Measurements from ENCODE around the gene WDR20.
"Not testable (repeated sequence)": the region's sequence is repeated elsewhere in the genome, so short reads cannot be mapped to it uniquely, and the experiment has no call there.

WDR20 gene, protein sequence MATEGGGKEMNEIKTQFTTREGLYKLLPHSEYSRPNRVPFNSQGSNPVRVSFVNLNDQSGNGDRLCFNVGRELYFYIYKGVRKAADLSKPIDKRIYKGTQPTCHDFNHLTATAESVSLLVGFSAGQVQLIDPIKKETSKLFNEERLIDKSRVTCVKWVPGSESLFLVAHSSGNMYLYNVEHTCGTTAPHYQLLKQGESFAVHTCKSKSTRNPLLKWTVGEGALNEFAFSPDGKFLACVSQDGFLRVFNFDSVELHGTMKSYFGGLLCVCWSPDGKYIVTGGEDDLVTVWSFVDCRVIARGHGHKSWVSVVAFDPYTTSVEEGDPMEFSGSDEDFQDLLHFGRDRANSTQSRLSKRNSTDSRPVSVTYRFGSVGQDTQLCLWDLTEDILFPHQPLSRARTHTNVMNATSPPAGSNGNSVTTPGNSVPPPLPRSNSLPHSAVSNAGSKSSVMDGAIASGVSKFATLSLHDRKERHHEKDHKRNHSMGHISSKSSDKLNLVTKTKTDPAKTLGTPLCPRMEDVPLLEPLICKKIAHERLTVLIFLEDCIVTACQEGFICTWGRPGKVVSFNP

DNA sequence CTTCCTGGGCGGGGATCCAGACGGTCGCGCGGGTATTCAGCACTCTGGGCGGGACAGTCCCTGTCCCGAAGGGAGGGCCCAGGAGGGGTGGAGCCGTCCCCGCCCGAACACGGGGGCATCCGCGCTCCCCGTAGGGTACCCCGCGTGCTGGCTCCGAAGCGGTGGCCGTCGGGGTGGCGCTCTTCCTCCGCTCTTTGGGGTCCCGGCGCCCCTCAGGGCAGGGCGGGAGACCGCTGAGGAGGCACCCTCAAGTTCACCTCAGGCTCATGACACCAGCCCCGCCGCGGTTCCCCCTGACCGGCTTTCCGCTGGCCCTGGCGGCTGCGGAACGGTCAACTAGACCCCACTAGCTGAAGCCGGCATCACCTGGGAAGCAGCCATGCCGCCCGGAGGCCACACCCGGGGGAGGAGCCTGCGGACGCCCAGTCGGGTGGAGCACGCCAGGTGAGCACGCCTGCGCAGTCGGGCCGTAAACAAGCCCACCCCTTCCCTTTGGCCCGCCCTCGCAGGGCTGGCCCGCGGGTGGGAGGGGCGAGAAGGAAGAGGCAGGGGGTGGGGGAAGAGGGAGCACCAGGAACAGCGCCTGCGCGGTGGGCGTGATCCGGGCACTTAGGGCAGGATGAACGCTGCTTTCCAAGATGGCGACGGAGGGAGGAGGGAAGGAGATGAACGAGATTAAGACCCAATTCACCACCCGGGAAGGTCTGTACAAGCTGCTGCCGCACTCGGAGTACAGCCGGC, at the start of gene WDR20:
TSS of gene WDR20 (plus strand) at position 612 of the 741 bp plus-strand sequence. CDS start at position 639, 27 bp downstream.
- peak; percentile 99 for DNase-seq

GRCh38 chr14:102090713-102091112, 49.0 kb upstream of the WDR20 start:
- no peak for DNase-seq

- DNase-seq = no peak
Measured at GRCh38 chr14:102092806-102093205, 46.9 kb upstream of the WDR20 start.

GRCh38 chr14:102094101-102094500, 45.6 kb upstream of the WDR20 start:
- no peak for DNase-seq

DNA sequence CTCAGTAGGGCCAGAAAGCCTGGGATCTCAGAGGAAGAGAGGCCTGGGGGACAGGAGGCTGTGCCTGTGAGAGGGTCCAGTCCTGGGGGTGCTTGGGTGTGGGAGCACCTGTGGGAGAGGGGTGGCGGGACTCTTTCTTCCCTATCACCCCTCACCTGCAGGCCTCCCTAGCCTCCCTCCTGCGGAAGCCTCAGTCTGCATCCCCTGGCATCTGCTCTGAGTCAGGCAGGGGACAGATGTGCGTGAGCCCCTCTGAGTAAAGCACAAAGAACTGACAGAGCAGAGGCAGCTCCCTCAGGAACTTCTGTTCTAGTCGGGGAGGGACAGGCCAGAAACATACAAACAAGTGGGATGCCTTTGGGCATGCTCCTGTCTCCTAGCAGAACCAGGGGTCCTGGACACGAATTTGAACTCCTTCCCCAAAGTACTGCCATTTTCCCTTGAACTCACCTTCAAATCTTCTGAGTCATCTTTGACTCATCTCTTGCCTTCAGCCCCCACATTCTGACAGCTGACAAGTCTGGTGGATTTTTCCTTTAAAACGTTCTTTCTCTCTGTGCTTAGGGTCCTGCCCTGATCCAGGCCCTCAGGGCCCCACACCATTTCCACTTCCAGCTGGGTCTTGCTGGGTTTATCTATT, 44.3 kb upstream of the WDR20 start:
- DNase-seq = no peak

- no peak for DNase-seq
Measured at GRCh38 chr14:102095871-102096568, 43.7 kb upstream of the WDR20 start.

DNA sequence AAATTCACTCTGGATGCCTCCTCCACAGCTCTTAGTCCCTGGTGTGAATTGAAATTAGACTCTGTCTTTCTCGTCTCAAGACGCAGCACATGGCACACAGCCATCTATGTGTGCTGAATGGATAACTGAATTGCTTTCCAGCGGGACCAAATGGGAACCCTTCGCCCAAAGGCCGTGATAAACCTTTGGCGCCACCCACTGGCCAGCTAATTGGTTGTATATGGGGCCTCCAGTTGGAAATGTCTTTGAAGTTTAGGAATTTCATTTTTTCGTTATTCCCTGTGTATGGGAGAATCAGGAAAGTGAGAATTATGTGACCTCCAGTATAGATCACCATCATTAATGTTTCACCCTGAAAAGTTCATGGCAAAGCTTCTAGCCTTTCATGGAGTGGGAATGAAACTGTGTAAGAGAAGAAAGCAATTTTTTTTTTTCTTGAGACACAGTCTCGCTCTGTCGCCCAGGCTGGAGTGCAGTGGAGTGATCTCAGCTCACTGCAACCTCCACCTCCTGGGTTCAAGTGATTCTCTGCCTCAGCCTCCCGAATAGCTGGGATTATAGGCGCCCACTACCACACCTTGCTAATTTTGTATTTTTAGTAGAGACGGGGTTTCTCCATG, 43.0 kb upstream of the WDR20 start:
- peak; percentile 89 for DNase-seq

DNA sequence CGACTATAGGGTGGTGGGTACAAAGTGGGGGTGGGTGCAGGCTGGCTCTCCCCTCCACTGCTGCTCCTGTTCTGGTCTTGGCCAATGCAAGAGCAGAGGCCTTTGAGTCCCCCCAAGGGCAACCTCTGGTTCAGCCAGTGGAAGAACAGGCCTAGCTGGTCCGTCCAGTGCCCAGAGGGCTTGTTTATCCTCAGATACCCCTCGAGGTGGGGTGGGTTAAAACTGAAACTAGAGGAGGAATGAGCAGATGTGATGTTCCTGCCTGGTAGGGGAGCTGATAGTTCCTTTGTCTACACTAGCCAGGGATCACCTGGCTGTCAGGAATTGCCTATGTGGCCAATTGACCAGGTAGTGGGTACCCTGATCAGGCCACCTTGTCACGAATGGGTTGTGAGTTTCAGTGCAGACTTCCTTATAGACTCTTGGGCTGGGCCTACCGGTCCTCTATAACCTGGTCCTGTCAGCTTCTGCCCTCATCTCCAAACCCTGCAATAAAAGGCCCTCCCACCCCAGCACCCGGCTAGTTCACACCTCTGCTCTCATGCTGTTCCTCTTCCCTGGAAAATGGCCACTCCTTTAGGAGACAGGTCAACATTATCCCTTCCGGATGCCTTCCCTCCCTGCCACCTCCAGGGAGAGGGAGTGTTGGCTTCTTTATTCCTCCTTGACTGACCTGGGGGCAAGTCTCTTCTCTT, 42.1 kb upstream of the WDR20 start:
- no peak for DNase-seq

GRCh38 chr14:102103062-102103695, 36.5 kb upstream of the WDR20 start:
- DNase-seq = no peak

DNA sequence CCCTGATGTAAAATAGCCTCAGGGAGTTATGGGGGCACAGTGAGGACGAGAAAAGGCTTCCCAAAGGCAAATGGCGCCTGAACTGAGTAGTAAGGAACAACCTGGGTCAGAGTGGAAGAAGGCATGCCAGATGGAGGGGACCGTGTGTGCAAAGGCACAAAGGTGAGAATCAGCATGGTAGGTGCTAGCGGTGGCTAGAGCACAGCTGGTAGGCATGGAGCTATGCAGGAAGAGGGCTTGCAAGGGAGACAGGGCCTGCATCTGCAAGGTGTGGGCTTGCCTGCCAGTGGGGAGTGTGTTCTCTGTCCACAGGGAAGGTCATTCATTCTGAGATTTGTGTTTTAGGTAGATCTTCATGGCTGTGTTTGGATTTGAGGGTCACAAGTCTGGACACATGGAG, 34.3 kb upstream of the WDR20 start:
- DNase-seq = no peak

GRCh38 chr14:102109332-102109731, 30.4 kb upstream of the WDR20 start:
- DNase-seq = not testable (repeated sequence)

- DNase-seq = no peak
Measured at GRCh38 chr14:102111101-102111500, 28.6 kb upstream of the WDR20 start.

DNA sequence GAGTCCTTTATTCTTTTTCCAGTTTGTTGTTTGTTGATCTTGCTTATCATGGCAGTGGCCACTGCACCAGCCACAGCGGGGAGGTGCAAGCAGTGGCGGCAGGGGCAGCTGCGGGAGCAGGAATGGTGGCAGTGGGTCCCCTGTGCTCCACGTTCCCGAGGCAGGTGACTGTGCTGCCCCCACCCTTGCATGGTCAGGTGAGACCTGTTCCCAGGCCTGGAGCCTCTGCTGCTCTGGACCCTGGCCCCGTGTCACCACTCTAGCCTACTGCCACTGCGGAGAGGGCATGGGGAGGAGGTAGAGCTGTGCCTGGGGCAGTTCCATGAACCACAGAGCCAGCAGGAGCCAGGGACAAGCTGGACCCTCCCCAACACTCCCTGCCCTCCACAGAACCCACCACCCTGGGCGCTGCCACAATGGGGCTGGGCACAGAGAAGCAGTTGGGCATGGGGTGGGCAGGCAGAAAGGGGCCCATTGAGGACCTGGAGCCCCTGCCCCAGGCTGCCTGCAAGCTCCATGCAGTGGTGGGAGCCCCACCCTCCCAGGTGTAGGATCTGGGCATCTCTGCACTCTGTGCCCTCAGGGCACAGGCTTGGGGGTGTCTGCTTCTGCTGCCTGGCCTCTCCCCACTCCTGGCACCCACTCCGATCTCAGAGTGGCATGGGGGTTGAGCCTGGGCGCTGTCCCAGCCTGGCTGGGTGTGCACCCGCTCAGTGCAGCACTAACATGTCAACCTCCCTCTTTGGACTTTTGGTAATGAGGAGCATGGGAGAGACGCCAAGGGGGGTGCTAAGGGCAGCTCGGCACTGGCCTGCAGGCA, 23.1 kb upstream of the WDR20 start:
- DNase-seq = no peak

GRCh38 chr14:102117852-102118251, 21.8 kb upstream of the WDR20 start:
- no peak for DNase-seq

- DNase-seq = no peak
Measured at GRCh38 chr14:102120888-102121287, 18.8 kb upstream of the WDR20 start.

GRCh38 chr14:102121567-102121966, 18.1 kb upstream of the WDR20 start:
- DNase-seq = no peak

GRCh38 chr14:102124419-102124818, 15.3 kb upstream of the WDR20 start:
- no peak for DNase-seq

- DNase-seq = no peak
Measured at GRCh38 chr14:102125546-102125945, 14.2 kb upstream of the WDR20 start.

GRCh38 chr14:102126807-102127455, 12.8 kb upstream of the WDR20 start:
- no peak for DNase-seq

DNA sequence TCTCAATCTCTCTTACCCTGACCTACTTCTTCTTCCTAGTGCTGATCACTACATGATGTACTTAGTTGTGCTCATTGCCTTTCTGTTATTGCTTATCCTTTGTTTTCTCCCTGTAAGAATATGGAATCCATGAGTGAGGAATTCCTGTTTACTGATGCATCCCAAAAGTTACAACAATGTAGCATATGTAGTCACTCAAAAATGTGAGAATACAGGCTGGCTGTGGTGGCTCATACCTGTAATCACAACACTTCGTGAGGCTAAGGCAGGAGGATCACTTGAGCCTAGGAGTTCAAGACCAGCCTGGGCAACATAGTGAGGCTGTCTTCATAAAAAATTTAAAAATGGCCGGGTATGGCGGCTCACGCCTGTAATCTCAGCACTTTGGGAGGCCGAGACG, 8.0 kb upstream of the WDR20 start:
- no peak for DNase-seq
